HUES64 (cell line): ENCODE results near the gene LRRC72.
"Not testable (repeated sequence)": the region's sequence is repeated elsewhere in the genome, so short reads cannot be mapped to it uniquely, and the experiment has no call there.

Experiments
- H3K27ac ChIP-seq: 2 replicates; pipeline ENCODE4 v1.7.0; 2013; ENCODE audit warnings: low read depth, low read length, inconsistent platforms
- H3K27me3 ChIP-seq: 2 replicates; pipeline ENCODE4 v1.6.1; 2013; ENCODE audit warnings: mild to moderate bottlenecking, low read length; ENCODE audit not compliant: insufficient read depth
- H3K36me3 ChIP-seq: 2 replicates; pipeline ENCODE4 v1.6.1; 2013; ENCODE audit warnings: mild to moderate bottlenecking, low read length; ENCODE audit not compliant: insufficient read depth
- H3K4me1 ChIP-seq: 2 replicates; pipeline ENCODE4 v1.6.1; 2013; ENCODE audit warnings: mild to moderate bottlenecking, low read length, moderate library complexity; ENCODE audit not compliant: insufficient read depth
- H3K4me3 ChIP-seq: 2 replicates; pipeline ENCODE4 v1.5.1; 2013; ENCODE audit warnings: mild to moderate bottlenecking, low read length, moderate library complexity
- H3K9ac ChIP-seq: 2 replicates; pipeline ENCODE4 v1.6.1; 2013; ENCODE audit warnings: mild to moderate bottlenecking, low read depth, low read length
- H3K9me3 ChIP-seq: 2 replicates; pipeline ENCODE4 v1.6.1; 2013; ENCODE audit warnings: low read depth, low read length; ENCODE audit not compliant: insufficient read depth
- whole genome bisulfite sequencing: fragments of 150-250, 120-280 bp; methylation state at CpG from one replicate; pipeline ENCODE4 v1.1.7; 2013; ENCODE audit warnings: missing lambda C conversion rate; 5-methylcytosine and 5-hydroxymethylcytosine counted together

The LRRC72 gene

DNA sequence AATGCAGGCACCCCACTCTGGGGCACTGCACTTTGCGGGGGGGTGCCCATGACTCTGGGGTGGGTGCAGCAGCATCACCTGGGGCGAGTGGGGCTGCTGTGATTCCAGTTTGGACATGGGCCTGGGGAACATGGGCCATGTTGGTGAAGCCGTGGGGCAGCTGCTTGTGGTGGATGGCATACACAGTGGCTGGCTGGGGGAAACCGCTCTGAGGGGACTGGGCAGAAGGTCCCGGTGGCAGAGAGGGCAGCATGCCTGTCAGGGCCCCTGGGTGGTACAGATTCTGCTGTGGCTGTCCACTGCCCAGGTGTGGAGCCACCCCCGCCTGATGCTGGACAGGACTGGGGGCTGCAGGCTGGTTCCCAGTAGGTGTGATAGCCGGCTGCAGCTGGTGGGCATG lies 57.2 kb downstream of the LRRC72 start:
- no peaks in the 10 kb centered on the region for H3K9me3 ChIP-seq
- no peak overlapping the region for H3K4me3 ChIP-seq
- H3K36me3 ChIP-seq, result no peaks in the 10 kb centered on the region
- H3K27ac ChIP-seq, result no peak overlapping the region
- WGBS, result 90% methylated on average over 7 of the region's 7 CpGs
- peaks cover 3% of the 10 kb centered on the region; the same call in 1 of the 2 replicates for H3K4me1 ChIP-seq
- no peaks in the 10 kb centered on the region for H3K27me3 ChIP-seq
- no peak overlapping the region for H3K9ac ChIP-seq

GRCh38 chr7:16585540-16585939 lies 58.9 kb downstream of the LRRC72 start:
- 96% methylated on average over 17 of the region's 17 CpGs for WGBS
- no peaks in the 10 kb centered on the region for H3K27me3 ChIP-seq
- no peak overlapping the region for H3K4me3 ChIP-seq
- H3K27ac ChIP-seq, result no peak overlapping the region
- H3K36me3 ChIP-seq, result no peaks in the 10 kb centered on the region
- H3K9me3 ChIP-seq, result no peaks in the 10 kb centered on the region
- no peak overlapping the region for H3K9ac ChIP-seq
- H3K4me1 ChIP-seq, result peaks cover 3% of the 10 kb centered on the region; the same call in 1 of the 2 replicates

DNA sequence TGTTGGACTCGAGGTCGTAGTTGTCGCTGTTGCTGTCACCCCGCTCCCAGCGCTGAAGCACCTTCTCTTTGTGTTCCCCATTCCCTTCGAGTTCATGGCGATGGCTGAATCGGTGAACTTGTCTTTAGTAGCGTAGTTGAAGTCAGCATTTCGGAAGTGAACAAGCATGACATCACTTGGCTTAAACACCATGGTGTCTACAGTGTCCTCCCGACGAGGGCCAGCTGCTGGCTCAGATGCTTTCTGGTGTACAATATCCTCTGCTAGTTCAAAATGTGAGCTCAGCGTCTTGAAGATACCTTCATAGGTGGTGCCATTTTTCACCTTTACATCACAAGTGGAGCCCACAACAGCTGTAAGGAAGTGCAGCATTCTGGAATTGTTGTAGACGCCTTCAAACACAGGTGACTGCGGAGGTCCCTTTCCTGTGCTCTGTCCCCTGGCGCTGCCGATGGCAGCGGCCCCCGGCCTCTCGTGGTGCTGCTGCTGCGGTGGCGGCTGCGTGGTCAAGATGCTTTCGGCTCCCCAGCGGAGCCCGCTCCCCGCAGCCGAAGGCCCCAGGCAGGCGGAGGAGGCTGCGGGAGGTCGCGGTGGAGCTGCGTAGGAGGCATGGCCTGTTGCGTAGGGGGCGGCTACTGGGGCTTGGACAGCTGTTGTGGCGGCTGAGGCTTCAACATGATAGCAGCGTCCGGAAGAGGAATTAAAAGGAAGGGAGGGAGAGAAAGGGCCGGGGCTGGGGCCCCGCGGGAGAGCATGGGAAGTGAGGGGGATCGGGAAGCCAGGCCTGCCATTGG lies 59.7 kb downstream of the LRRC72 start:
- H3K27me3 ChIP-seq, result no peaks in the 10 kb centered on the region
- no peak overlapping the region for H3K4me3 ChIP-seq
- no peak overlapping the region for H3K9ac ChIP-seq
- H3K36me3 ChIP-seq, result no peaks in the 10 kb centered on the region
- WGBS, result 95% methylated on average over 41 of the region's 42 CpGs
- H3K9me3 ChIP-seq, result no peaks in the 10 kb centered on the region
- no peak overlapping the region for H3K27ac ChIP-seq
- peaks cover 3% of the 10 kb centered on the region; the same call in 1 of the 2 replicates for H3K4me1 ChIP-seq

DNA sequence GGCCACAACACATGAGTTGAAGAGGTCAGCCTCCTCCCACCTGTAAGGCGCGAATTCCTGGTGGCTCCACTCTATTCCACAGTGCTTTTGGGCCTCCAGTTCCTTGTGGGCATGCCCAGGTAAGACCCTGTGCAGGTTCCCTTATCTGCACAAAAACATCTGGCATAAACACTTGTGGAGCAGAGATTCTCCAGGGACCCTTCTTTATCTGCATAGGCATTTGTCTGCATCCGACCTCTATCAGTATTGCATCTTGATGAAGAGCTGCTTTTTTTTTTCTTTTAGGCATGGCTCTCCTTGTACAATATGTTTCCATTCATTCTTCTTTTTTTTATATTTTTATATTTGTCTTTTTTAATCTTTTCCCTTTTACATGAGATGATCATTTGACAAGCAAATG lies 60.5 kb downstream of the LRRC72 start:
- Histone ChIP-seq H3K4me1 (peaks cover 3% of the 10 kb centered on the region; the same call in 1 of the 2 replicates), H3K36me3 (no peaks in the 10 kb centered on the region), H3K4me3 (no peak overlapping the region), H3K27ac (no peak overlapping the region), H3K9me3 (no peaks in the 10 kb centered on the region), H3K9ac (no peak overlapping the region), H3K27me3 (no peaks in the 10 kb centered on the region)
- WGBS, result 94% methylated on average over 3 of the region's 3 CpGs

DNA sequence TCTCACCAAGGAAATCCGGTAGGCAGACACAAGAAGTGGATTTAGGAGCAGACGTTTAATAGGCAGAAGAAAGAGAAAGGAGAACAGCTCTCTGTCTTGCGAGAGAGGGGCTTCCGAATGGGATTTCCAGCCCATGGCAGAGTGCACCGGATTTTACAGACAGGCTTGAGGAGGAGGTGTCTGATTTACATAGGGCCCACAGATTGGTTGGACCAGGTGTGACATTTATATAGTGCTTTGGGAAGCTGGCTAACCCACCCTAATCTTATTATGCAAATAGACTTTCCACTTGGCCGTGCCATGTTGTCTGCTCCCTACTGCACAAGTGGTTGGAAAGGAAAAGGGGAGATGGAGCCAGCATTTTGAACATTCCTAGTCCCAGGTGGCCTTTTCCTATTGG lies 61.2 kb downstream of the LRRC72 start:
- 64% methylated on average over 6 of the region's 6 CpGs for WGBS
- Histone ChIP-seq H3K9ac (no peak overlapping the region), H3K9me3 (no peaks in the 10 kb centered on the region), H3K27me3 (no peaks in the 10 kb centered on the region), H3K36me3 (no peaks in the 10 kb centered on the region), H3K27ac (no peak overlapping the region), H3K4me3 (no peak overlapping the region), H3K4me1 (peaks cover 3% of the 10 kb centered on the region; the same call in 1 of the 2 replicates)

- Histone ChIP-seq H3K9ac (no peak overlapping the region), H3K27ac (no peak overlapping the region), H3K36me3 (no peaks in the 10 kb centered on the region), H3K4me3 (no peak overlapping the region), H3K4me1 (peaks cover 3% of the 10 kb centered on the region; the same call in 1 of the 2 replicates), H3K9me3 (no peaks in the 10 kb centered on the region), H3K27me3 (no peaks in the 10 kb centered on the region)
- 89% methylated on average over 2 of the region's 2 CpGs for WGBS
These were observed 63.3 kb downstream of the LRRC72 start for GRCh38 chr7:16589881-16590280.

DNA sequence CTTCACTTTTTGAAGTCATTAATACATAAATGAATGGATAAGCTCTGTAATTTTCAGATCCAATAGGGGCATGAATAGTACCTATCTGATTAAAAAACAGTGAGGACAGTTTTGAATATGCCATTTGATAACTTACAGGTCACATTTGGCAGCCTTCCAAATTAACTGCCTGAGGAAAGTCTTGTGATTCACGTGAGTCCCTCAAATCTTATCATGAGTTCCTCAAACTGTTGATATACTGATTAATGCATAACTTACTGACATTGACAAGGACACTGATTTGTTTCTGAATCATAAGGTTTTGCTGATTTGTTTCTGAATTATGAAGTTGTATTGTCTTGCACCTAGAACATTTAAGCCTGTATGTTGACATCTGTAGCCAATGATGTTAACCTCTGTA lies 63.8 kb downstream of the LRRC72 start:
- Histone ChIP-seq H3K27me3 (no peaks in the 10 kb centered on the region), H3K4me3 (no peak overlapping the region), H3K4me1 (peaks cover 3% of the 10 kb centered on the region; the same call in 1 of the 2 replicates), H3K9me3 (no peaks in the 10 kb centered on the region), H3K9ac (no peak overlapping the region), H3K36me3 (no peaks in the 10 kb centered on the region), H3K27ac (no peak overlapping the region)
- 92% methylated on average over 1 of the region's 1 CpG for WGBS

GRCh38 chr7:16592395-16592794 lies 65.8 kb downstream of the LRRC72 start:
- Histone ChIP-seq H3K36me3 (no peaks in the 10 kb centered on the region), H3K27me3 (no peaks in the 10 kb centered on the region), H3K4me1 (peaks cover 3% of the 10 kb centered on the region; the same call in 1 of the 2 replicates), H3K9ac (no peak overlapping the region), H3K9me3 (no peaks in the 10 kb centered on the region), H3K4me3 (no peak overlapping the region), H3K27ac (no peak overlapping the region)
- WGBS, result 81% methylated on average over 3 of the region's 3 CpGs

DNA sequence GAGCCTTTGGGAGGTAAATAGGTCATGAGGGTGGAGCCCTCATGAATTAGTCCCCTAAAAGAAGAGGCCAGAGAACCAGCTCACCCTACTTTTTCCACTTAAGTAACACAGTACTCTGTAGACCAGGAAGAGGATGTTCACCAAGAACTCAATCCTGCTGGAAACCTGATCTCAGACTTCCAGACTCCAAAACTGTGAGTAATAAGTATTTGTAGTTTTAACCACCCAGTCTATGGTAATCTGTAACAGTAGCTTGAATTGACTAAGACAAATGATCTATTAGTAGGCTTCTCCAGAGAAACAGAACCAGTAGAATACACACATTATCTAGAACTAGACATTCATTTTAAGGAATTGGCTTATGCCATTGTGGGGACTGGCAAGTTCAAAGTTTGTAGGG lies 67.4 kb downstream of the LRRC72 start:
- Histone ChIP-seq H3K4me1 (peaks cover 8% of the 10 kb centered on the region), H3K36me3 (no peaks in the 10 kb centered on the region), H3K9me3 (no peaks in the 10 kb centered on the region), H3K9ac (no peak overlapping the region), H3K27me3 (no peaks in the 10 kb centered on the region), H3K27ac (no peak overlapping the region), H3K4me3 (no peak overlapping the region)

- Histone ChIP-seq H3K4me3 (no peak overlapping the region), H3K9ac (no peak overlapping the region), H3K27ac (no peak overlapping the region), H3K27me3 (no peaks in the 10 kb centered on the region), H3K36me3 (no peaks in the 10 kb centered on the region), H3K4me1 (peaks cover 8% of the 10 kb centered on the region), H3K9me3 (no peaks in the 10 kb centered on the region)
- WGBS, result 80% methylated on average over 1 of the region's 1 CpG
These were observed 68.1 kb downstream of the LRRC72 start for GRCh38 chr7:16594676-16595075.

DNA sequence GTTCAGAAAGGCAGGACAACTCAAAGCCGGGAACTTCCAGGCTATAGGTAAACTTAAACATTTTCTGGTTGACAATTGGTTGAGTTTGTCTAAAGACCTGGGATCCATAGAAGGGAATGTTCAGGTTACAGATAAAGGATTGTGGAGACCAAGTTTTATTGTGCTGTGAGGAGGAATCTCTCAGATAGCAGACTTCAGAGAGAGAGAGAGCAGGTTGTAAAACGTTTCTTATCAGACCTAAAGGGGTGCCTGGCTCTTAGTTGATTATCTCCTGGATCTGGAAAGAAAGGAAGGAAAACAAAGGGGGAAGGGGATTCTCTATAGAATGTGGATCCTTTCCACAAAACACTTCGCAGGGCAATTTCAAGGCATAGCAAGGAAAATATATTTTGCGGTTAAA lies 69.0 kb downstream of the LRRC72 start:
- H3K9me3 ChIP-seq, H3K4me1 ChIP-seq, H3K36me3 ChIP-seq, H3K27ac ChIP-seq, H3K9ac ChIP-seq, H3K27me3 ChIP-seq, H3K4me3 ChIP-seq: not testable (repeated sequence)
- 84% methylated on average over 4 of the region's 4 CpGs for WGBS

GRCh38 chr7:16598015-16598414 lies 71.4 kb downstream of the LRRC72 start:
- Histone ChIP-seq H3K9me3 (no peaks in the 10 kb centered on the region), H3K9ac (no peak overlapping the region), H3K4me1 (peaks cover 8% of the 10 kb centered on the region), H3K27ac (no peak overlapping the region), H3K4me3 (no peak overlapping the region), H3K36me3 (peaks cover 22% of the 10 kb centered on the region), H3K27me3 (no peaks in the 10 kb centered on the region)
- WGBS, result 63% methylated on average over 4 of the region's 4 CpGs
